Sigmoid colon (tissue), 3 donors: Measurements from ENCODE around the gene ATP5ME.

ENCODE experiments used
- CTCF ChIP-seq, 4 experiments: fragments of 450-650 bp in 3 of 4; fragments of 200-600 bp in 1 of 4; IDR thresholded peaks; one replicate each; pipeline ENCODE4 v1.5.1; 2016 to 2019; ENCODE audit warnings: antibody characterized with exemption in 4 of 4, mild to moderate bottlenecking in 3 of 4, moderate library complexity in 2 of 4
- POLR2A ChIP-seq, 2 donors: fragments of 450-650 bp; IDR thresholded peaks; one replicate each; pipeline ENCODE4 v1.6.1; 2016; ENCODE audit warnings: antibody characterized with exemption in 2 of 2, mild to moderate bottlenecking in 2 of 2, moderate library complexity in 2 of 2

- TF ChIP-seq CTCF (IDR thresholded peaks at IDR 0.05), result no peak
- no peak for TF ChIP-seq POLR2A (IDR thresholded peaks at IDR 0.05)
These were observed 6.5 kb downstream of the ATP5ME start for GRCh38 chr4:667545-667925.
